ENCODE results near the gene IRAG1. TPM values are rescaled to one million over a fixed set of nuclear protein-coding genes. Genes with fewer than 3 reads are reported as not detected.

Gene IRAG1, protein sequence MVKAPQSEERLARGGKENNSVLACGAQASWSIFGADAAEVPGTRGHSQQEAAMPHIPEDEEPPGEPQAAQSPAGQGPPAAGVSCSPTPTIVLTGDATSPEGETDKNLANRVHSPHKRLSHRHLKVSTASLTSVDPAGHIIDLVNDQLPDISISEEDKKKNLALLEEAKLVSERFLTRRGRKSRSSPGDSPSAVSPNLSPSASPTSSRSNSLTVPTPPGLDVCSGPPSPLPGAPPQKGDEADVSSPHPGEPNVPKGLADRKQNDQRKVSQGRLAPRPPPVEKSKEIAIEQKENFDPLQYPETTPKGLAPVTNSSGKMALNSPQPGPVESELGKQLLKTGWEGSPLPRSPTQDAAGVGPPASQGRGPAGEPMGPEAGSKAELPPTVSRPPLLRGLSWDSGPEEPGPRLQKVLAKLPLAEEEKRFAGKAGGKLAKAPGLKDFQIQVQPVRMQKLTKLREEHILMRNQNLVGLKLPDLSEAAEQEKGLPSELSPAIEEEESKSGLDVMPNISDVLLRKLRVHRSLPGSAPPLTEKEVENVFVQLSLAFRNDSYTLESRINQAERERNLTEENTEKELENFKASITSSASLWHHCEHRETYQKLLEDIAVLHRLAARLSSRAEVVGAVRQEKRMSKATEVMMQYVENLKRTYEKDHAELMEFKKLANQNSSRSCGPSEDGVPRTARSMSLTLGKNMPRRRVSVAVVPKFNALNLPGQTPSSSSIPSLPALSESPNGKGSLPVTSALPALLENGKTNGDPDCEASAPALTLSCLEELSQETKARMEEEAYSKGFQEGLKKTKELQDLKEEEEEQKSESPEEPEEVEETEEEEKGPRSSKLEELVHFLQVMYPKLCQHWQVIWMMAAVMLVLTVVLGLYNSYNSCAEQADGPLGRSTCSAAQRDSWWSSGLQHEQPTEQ
- 0.27 and 0.66 TPM in 2 replicates for total RNA-seq (2014; rRNA removed; shearing (Covaris generic))

DNA sequence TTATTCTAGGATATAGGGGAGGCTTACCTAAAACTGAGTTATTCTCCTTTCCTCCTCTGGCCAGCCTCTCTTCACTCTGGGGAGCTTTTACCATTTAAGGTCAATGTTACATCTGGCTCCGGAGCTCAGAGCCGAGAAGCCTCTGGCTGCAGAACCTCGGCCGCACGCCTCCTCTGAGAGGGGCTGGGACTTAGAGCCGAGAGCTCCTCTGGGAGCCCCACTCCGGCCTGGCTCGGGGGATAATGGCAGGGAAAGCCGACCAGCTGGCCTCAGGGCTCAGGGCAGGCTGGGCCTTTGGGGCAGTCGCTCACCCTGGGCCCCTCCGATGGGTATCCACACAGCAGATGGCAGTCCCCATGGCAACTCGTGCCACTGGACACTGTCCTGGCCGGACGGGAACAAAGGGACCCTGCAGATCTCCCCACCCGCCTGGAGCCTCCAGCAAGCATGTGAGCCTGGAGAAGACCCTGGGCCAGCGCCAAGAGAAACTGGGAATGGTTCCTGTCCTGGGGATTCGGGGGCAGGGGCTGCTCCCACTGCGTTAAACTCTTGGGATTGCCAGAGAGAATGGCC is at the start of gene IRAG1:
TSS of gene IRAG1 (minus strand) at position 247 of the 573 bp plus-strand sequence. CDS start at position 94, 153 bp downstream.
- DNase-seq (ENCODE audit: low spot score): no peak

DNA sequence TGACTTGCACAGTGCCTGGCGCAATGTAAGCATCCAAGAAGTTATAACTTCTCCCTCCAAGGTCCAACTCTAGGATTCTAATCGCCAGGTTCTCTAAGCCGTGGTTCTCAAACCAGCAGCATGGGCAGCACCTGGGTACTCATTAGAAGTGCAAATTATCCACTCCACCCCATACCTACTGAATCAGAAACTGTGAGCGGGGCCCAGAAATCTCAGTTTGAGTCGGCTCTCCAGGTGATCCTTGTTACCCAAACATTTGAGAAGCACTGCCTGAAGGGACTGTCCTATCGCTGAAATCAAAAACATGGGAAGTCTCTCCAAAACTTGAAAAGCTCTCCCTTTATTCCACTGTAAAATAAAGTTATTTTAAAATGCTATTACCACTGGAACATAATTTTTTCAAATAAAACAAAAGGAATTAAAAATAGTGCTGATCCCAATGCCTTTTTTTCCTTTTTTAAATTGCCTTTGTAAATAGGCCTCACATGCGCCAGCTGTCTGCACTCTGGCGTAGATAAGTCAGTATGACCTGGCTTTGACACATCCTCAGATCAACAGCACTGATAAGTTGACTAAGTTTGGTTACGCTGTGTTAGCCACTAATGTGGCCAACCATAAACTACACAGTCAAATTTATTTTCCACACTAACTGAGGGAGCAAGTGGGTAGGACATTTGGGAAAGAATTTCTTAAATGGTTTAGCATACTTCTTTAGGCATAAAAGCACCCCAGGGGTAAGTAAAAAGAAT is 49.1 kb upstream of the IRAG1 start:
- DNase-seq (ENCODE audit: low spot score): peak; percentile 86

DNA sequence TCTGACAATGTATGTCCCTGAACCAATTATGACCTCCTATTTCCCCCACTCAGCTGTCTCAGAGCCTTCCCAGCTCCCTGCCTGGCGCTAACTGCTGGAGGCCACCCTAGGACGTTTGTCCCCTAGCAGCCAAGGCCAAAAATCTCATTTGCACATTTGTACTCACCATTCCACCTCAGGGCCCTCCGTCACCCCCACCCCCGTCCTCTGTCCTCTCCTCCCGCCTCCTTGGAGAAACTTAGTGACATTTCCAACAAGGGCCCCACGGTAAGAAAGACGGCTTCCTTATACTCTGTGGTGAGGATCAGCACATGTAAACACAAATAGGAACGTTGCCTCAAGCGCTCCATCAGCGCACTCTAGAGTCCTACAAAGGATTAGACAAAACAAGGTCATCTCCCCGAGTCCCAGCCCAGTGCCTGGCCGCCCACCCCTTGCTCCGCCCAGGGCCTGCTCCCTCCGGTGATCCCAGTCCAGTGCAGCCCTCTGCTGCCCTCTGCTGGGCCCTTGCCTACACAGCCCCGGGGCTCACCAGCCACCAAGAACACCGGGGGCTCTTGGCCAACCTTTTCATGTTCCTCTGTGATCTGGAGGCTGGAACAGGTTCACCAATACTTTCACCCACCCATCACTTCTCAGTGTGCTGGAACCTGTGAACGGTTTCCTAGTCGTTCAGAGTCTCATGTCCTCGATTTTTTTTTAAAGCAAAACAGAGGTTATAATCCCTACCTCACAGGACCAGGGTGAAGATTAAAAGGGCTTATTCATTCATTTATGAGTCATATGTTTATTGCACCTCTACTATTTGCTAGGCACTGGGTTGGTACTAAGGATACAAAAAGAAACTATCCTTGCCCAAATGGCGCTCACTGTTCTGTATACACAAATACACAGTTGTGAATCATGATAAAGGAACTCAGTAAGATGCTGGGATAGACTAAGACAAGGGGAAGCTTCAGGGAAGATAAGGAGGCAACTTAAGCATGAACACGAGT is 42.2 kb upstream of the IRAG1 start:
- peak; percentile 98 for DNase-seq (ENCODE audit: low spot score)

DNA sequence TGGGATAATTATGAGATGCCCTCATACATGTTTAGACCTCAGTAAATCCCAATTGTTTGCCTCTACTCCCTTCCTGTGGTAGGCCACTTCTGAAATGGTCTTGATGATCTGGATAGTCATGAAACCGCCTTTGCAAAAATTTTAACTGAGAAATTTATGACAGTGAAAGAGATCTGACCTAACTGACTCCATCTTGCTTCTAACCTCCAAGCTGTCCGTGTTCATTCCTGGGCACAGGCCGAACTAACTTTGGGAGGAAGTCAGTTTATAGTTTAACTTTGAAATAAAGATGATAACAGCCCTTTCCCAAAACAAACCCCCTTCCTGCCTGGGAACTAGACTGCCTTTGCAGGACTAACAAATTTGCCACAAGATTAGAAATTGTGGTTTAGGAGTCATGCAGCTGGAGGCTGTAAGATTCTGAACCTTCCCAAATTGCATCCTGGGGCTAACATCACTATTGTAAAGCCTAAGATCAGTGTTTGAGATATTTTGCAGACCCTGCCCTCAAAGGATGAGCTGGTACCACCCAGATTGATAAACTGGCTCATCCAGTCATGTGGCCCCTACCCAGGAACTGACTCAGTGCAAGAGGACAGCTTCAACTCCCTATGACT is 37.6 kb upstream of the IRAG1 start:
- no peak for DNase-seq (ENCODE audit: low spot score)

DNA sequence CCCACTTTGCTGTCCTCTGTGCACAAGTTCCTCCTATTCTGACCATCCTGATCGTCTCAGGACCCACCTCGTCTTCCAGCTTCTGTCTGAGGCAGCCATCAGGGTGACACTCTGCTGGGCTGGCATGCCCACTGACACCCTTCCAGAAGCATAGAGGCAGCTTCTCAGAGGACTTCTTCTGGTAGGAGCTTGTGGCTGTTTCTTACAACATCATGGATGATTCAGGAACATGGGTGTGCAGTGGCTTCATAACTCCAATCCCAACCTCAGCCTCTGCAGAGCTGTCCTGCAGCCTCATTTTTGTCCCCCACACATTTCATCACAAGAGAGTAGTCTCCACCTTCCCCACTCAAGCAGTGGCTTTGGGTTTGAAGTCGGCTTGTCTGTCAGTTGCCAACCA is 36.6 kb upstream of the IRAG1 start:
- DNase-seq (ENCODE audit: low spot score): no peak

GRCh38 chr11:10728789-10729472 is 35.4 kb upstream of the IRAG1 start:
- DNase-seq (ENCODE audit: low spot score): no peak

- no peak for DNase-seq (ENCODE audit: low spot score)
Observed at GRCh38 chr11:10728154-10728553, 34.6 kb upstream of the IRAG1 start.

DNA sequence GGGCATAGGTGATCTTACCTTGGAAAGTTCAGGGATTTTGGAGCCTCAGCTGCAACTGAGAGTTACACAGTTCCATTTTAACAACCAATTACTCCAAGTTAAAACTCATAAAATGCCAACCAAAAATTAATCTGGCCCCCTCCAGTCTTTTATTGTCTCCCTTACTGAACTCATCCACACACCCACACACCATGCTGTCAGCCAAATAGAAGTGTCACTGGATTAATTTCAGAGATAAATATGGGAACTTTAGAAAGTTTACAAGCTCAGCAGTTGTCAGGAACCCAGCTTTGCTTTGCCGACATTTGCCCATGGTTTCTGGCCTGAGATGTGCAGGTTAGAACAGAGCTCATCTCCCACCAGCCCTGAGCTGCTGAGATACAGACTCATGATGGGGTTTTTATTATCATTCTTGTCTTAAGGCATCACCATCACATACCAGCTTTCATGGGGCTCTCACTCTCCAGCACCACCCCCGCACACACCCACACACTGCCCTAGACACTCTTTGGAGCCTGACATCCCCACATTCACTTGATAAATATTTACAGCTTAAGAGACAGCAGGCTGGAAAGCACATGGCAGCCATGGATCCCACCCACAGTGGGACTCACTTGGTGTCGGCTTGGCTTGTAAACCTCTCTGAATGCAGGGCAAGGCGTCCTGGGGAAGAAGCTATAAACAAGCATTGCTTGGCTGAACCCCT is 33.7 kb upstream of the IRAG1 start:
- no peak for DNase-seq (ENCODE audit: low spot score)

GRCh38 chr11:10725907-10726253 is 32.3 kb upstream of the IRAG1 start:
- DNase-seq (ENCODE audit: low spot score): no peak

DNA sequence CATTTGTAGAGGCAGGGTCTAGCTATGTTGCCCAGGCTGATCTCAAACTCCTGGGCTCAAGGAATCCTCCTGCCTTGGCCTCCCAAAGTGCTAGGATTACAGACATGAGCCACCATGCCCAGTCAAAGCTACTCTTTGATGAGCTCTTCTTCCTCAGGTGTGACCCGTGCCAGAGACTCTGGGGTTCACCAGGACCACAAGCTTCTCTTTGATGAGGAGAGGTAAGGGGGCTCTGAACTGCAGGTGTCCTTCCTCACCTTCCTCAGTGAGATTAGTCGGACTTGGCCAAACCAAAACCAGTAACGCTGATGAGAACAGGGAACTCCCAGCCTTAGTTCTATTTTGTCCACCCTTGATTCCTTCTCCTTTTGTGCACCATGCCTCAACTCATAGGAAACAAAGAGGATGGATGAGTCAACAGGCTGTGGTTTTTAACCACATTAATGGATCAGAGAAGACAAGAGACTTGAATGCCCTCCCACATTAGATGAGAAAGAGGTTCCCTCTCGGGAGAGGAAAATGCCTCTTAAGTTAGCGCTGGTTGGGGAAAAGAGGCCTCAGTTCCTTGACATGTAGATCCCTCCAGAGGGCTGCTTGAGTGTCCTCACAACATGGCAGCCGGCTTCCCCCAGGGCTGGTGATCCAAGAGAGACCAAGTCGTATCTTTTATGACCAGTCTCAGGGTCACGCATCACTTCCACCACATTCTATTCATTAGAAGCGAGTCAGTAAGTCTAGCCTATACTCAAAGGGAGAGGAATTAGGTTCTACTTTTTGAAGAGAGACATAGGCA is 31.8 kb upstream of the IRAG1 start:
- DNase-seq (ENCODE audit: low spot score): peak; percentile 60

- no peak for DNase-seq (ENCODE audit: low spot score)
Observed at GRCh38 chr11:10722307-10722706, 28.8 kb upstream of the IRAG1 start.

- DNase-seq (ENCODE audit: low spot score): no peak
Observed at GRCh38 chr11:10720881-10721376, 27.4 kb upstream of the IRAG1 start.

DNA sequence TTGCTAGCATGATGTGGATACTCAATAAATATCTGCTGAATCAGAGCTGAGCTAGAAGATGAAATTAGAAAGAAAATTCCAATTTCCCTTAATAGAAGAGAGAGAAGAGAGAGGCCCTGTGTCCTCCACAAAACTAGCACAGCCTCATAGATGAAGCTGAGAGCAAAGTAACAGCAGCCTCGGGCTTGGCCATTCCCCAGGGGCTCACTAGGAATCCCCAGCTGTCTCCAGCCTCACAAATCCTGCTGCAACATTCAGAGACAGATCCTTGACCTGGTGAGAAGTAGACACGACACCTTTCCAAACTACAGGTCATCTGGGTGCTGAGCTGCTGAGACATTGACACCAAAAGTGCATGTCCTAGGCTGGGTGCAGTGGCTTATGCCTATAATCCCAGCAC is 26.1 kb upstream of the IRAG1 start:
- DNase-seq (ENCODE audit: low spot score): no peak

DNA sequence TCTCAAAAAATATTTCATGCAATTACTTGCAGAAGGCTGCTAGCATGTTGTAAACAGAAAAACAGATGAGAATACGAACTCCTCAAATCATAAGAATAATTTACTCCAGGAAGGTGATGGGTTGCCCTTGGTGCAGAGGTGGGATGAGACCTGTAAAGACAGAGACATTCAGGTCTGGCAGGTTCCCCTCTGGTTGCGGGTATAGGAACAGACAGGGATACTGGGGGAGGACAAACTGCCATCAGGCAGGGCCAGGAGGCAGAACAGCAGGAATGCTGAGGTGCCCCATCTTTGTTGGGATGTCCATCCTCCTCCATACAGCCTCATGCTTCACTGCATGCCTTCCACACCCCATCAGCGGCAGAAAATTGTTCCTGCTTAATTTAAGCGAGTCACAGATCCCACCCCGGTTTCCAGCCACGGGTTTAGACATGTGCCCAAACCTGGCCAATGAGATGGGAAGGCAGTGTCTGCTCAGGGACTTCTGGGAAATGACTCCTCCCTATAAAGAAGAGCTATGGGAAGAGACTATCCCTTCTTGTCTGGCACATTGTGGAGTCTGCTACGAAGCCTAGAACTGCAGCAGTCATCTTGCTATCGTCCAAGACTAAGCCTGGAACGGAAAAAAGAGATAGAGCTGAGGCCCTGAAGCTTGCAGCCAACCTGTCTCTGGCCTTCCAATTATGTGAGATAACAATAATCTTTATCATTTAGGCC is 23.1 kb upstream of the IRAG1 start:
- no peak for DNase-seq (ENCODE audit: low spot score)

DNA sequence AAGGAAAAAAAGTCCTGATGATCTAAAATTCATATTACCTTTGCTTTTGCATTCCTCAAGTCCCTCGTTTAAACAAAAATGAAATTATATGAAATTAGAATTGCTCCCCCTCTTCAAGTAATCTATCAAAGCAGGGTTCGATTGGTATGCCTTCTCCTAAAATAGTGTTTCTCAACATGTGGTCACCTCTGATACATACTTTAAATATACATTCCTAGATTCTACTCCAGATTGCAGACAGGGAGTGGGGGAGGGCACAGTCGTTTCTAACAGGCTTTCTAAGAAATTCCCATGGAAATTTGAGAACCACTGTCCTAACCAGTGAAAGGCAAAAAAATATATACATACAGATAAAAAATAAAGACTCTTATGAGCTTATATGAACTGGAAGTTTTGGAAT is 22.6 kb upstream of the IRAG1 start:
- no peak for DNase-seq (ENCODE audit: low spot score)

GRCh38 chr11:10715571-10715970 is 22.0 kb upstream of the IRAG1 start:
- DNase-seq (ENCODE audit: low spot score): no peak
